HEK293 (cell line): Measurements from ENCODE around the gene IFFO2.
A peak's percentile ranks its signal among the peaks of the same experiment; 100 is the strongest.

ENCODE experiments used
- GLI2 ChIP-seq: fragments of 450-650 bp; formaldehyde crosslinking; IDR thresholded peaks from 2 replicates; pipeline ENCODE4; 2017; ENCODE audit warnings: missing biosample characterization, missing genetic modification characterization, low read depth, borderline replicate concordance
- IKZF3 ChIP-seq: fragments of 450-650 bp; IDR thresholded peaks from 2 replicates; pipeline ENCODE4 v1.5.0; 2018; ENCODE audit warnings: missing biosample characterization, mild to moderate bottlenecking, missing genetic modification characterization, moderate library complexity
- REST ChIP-seq: fragments of 450-650 bp; formaldehyde crosslinking; IDR thresholded peaks from 2 replicates; pipeline ENCODE4 v1.5.1; 2016; ENCODE audit warnings: missing biosample characterization, missing genetic modification characterization
- SCRT1 ChIP-seq: fragments of 450-650 bp; formaldehyde crosslinking; IDR thresholded peaks from 2 replicates; pipeline ENCODE4 v1.5.1; 2016; ENCODE audit warnings: missing biosample characterization, missing genetic modification characterization, borderline replicate concordance
- TCF7L2 ChIP-seq: IDR thresholded peaks from 2 replicates; pipeline ENCODE4 v1.6.1; 2011; ENCODE audit warnings: low read depth, mild to moderate bottlenecking, inconsistent platforms, low read length, moderate library complexity, borderline replicate concordance
- ZFHX2 ChIP-seq: fragments of 450-650 bp; formaldehyde crosslinking; conservative IDR thresholded peaks from 2 replicates; pipeline ENCODE4 v1.5.1; 2016; ENCODE audit warnings: missing biosample characterization, missing genetic modification characterization
- ZNF132 ChIP-seq: fragments of 450-650 bp; formaldehyde crosslinking; IDR thresholded peaks from 2 replicates; pipeline ENCODE4 v1.5.1; 2017; ENCODE audit warnings: missing biosample characterization, missing genetic modification characterization, borderline replicate concordance
- ZNF292 ChIP-seq: fragments of 450-650 bp; formaldehyde crosslinking; IDR thresholded peaks from 2 replicates; pipeline ENCODE4 v1.5.1; 2016; ENCODE audit warnings: low read depth, missing biosample characterization, missing genetic modification characterization, borderline replicate concordance
- ZNF311 ChIP-seq: fragments of 450-650 bp; formaldehyde crosslinking; IDR thresholded peaks from 2 replicates; pipeline ENCODE4 v1.5.1; 2017; ENCODE audit warnings: missing biosample characterization, missing genetic modification characterization, borderline replicate concordance
- ZNF350 ChIP-seq: fragments of 450-650 bp; formaldehyde crosslinking; IDR thresholded peaks from 2 replicates; pipeline ENCODE4 v1.5.0; 2017; ENCODE audit warnings: missing biosample characterization, mild to moderate bottlenecking, missing genetic modification characterization
- ZNF473 ChIP-seq: fragments of 450-650 bp; formaldehyde crosslinking; IDR thresholded peaks from 2 replicates; pipeline ENCODE4 v1.5.1; 2017; ENCODE audit warnings: missing biosample characterization, missing genetic modification characterization
- ZNF518A ChIP-seq: fragments of 450-650 bp; formaldehyde crosslinking; conservative IDR thresholded peaks from 2 replicates; pipeline ENCODE4 v1.5.1; 2016; ENCODE audit warnings: low read depth, missing biosample characterization, missing genetic modification characterization
- ZNF529 ChIP-seq: fragments of 450-650 bp; formaldehyde crosslinking; IDR thresholded peaks from 2 replicates; pipeline ENCODE4 v1.5.1; 2017; ENCODE audit warnings: missing genetic modification characterization, missing biosample characterization; ENCODE audit not compliant: insufficient replicate concordance
- ZNF530 ChIP-seq: fragments of 450-650 bp; formaldehyde crosslinking; IDR thresholded peaks from 2 replicates; pipeline ENCODE4 v1.5.1; 2016; ENCODE audit warnings: low read depth, missing biosample characterization, missing genetic modification characterization
- ZNF549 ChIP-seq: fragments of 450-650 bp; IDR thresholded peaks from 2 replicates; pipeline ENCODE4 v1.5.1; 2018; ENCODE audit warnings: missing biosample characterization, missing genetic modification characterization, mild to moderate bottlenecking, inconsistent platforms, moderate library complexity
- ZNF561 ChIP-seq: fragments of 450-650 bp; IDR thresholded peaks from 2 replicates; pipeline ENCODE4 v1.5.1; 2018; ENCODE audit warnings: missing biosample characterization, missing genetic modification characterization, borderline replicate concordance
- ZNF596 ChIP-seq: fragments of 450-650 bp; IDR thresholded peaks from 2 replicates; pipeline ENCODE4 v1.5.0; 2018; ENCODE audit warnings: missing biosample characterization, mild to moderate bottlenecking, missing genetic modification characterization, moderate library complexity
- ZNF600 ChIP-seq: fragments of 450-650 bp; formaldehyde crosslinking; IDR thresholded peaks from 2 replicates; pipeline ENCODE4 v1.5.1; 2016; ENCODE audit warnings: missing biosample characterization, missing genetic modification characterization
- ZNF626 ChIP-seq: fragments of 450-650 bp; sonication (Bioruptor Pico); formaldehyde crosslinking; IDR thresholded peaks from 2 replicates; pipeline ENCODE4 v1.5.1; 2018; ENCODE audit warnings: missing biosample characterization, missing genetic modification characterization, inconsistent platforms
- ZNF654 ChIP-seq: fragments of 450-650 bp; formaldehyde crosslinking; IDR thresholded peaks from 2 replicates; pipeline ENCODE4 v1.5.1; 2016; ENCODE audit warnings: low read depth, missing biosample characterization, missing genetic modification characterization
- ZNF692 ChIP-seq: fragments of 450-650 bp; formaldehyde crosslinking; IDR thresholded peaks from 2 replicates; pipeline ENCODE4 v1.5.1; 2016; ENCODE audit warnings: missing biosample characterization, missing genetic modification characterization
- ZSCAN23 ChIP-seq: fragments of 450-650 bp; formaldehyde crosslinking; IDR thresholded peaks from 2 replicates; pipeline ENCODE4 v1.5.1; 2016; ENCODE audit warnings: missing biosample characterization, missing genetic modification characterization
- TF ChIP-seq, protein P1 (sequence below): fragments of 450-650 bp; formaldehyde crosslinking; IDR thresholded peaks from 2 replicates; pipeline ENCODE4 v1.5.1; 2017; ENCODE audit warnings: missing biosample characterization, missing genetic modification characterization
- TF ChIP-seq, protein P2 (sequence below): fragments of 450-650 bp; formaldehyde crosslinking; IDR thresholded peaks from 2 replicates; pipeline ENCODE4 v1.5.1; 2016; ENCODE audit warnings: missing biosample characterization, missing genetic modification characterization

IFFO2 gene

DNA sequence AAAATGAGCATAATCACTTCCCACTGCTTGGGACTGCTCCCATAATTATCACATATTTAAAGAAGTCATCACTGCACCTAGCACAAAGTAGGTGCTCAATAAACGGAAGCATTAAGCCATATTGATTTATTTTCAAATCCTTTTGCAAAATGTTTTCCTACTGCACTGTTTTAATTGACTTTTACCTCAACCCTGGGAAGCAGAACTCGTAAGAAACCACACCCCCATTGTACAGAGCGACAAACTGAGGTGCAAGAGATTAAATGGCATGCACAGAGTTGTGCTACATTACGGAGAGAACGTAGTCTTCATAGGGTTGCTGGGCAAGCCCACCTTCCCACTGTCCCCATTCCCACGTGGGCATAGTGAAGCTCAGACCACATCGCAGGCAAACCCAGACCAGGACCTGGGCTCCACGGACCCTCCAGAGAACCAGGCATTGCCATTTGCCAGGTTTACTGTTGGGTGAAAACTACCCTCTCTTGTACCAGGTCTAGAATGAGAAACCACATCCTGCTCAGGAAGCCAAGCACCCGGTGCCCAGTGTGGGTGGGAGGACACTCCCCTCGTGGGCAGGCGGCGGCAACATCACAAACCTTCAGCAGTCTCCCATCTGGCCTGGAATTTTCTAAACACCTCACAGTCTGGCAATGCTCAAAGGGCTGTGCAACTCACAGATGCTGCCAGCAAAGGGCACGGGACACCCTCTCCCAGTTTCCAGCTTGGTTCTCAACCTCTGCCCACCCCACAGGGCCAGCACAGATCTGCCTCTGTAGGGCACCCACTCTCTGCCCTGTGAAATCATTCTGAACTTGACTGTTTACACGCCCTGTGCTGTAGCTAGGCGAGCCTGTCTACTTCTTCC is 8.2 kb downstream of the IFFO2 start (continued):
- no peak for TF ChIP-seq ZNF518A (tag by site-specific recombination)
- no peak for TF ChIP-seq ZNF692 (tag by site-specific recombination)
- no peak for TF ChIP-seq ZNF350 (tag by site-specific recombination)
- TF ChIP-seq ZNF549 (tag by site-specific recombination): no peak
- TF ChIP-seq ZNF600 (tag by site-specific recombination): 0 out of 2 replicates have a peak, but pooled peaks have one; percentile 17
- no peak for TF ChIP-seq ZNF473 (tag by site-specific recombination)
- no peak for TF ChIP-seq TCF7L2
- TF ChIP-seq ZSCAN23 (tag by site-specific recombination): no peak
- TF ChIP-seq GLI2: no peak
- TF ChIP-seq, protein P1, sequence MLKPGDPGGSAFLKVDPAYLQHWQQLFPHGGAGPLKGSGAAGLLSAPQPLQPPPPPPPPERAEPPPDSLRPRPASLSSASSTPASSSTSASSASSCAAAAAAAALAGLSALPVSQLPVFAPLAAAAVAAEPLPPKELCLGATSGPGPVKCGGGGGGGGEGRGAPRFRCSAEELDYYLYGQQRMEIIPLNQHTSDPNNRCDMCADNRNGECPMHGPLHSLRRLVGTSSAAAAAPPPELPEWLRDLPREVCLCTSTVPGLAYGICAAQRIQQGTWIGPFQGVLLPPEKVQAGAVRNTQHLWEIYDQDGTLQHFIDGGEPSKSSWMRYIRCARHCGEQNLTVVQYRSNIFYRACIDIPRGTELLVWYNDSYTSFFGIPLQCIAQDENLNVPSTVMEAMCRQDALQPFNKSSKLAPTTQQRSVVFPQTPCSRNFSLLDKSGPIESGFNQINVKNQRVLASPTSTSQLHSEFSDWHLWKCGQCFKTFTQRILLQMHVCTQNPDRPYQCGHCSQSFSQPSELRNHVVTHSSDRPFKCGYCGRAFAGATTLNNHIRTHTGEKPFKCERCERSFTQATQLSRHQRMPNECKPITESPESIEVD (tag by site-specific recombination): no peak
- TF ChIP-seq ZFHX2 (tag by site-specific recombination): peak; percentile 82
- no peak for TF ChIP-seq ZNF311 (tag by site-specific recombination)
- TF ChIP-seq IKZF3 (tag by site-specific recombination): no peak
- TF ChIP-seq SCRT1 (tag by site-specific recombination): no peak
- TF ChIP-seq REST (tag by site-specific recombination): no peak
- TF ChIP-seq ZNF596 (tag by site-specific recombination): no peak
- no peak for TF ChIP-seq ZNF132 (tag by site-specific recombination)
- no peak for TF ChIP-seq ZNF626 (tag by site-specific recombination)
- TF ChIP-seq, protein P2, sequence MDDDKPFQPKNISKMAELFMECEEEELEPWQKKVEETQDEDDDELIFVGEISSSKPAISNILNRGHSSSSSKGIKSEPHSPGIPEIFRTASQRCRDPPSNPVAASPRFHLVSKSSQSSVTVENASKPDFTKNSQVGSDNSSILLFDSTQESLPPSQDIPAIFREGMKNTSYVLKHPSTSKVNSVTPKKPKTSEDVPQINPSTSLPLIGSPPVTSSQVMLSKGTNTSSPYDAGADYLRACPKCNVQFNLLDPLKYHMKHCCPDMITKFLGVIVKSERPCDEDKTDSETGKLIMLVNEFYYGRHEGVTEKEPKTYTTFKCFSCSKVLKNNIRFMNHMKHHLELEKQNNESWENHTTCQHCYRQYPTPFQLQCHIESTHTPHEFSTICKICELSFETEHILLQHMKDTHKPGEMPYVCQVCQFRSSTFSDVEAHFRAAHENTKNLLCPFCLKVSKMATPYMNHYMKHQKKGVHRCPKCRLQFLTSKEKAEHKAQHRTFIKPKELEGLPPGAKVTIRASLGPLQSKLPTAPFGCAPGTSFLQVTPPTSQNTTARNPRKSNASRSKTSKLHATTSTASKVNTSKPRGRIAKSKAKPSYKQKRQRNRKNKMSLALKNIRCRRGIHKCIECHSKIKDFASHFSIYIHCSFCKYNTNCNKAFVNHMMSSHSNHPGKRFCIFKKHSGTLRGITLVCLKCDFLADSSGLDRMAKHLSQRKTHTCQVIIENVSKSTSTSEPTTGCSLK (tag by site-specific recombination): no peak
- no peak for TF ChIP-seq ZNF654 (tag by site-specific recombination)
- TF ChIP-seq ZNF529 (tag by site-specific recombination): no peak
- no peak for TF ChIP-seq ZNF530 (tag by site-specific recombination)
- no peak for TF ChIP-seq ZNF292 (tag by site-specific recombination)
- TF ChIP-seq ZNF561 (tag by site-specific recombination): no peak
